OCI-M2 (cell line): Measurements from ENCODE around the gene CARD10.

ENCODE experiments used
- DNase-seq: peaks from one replicate; lab custom pipeline; 2025; ENCODE audit not compliant: unreplicated experiment; lab: John Stamatoyannopoulos, UW

The CARD10 gene

GRCh38 chr22:37442537-37442936, 76.7 kb downstream of the CARD10 start:
- DNase-seq = no peak

- no peak for DNase-seq
Measured at GRCh38 chr22:37442135-37442534, 77.1 kb downstream of the CARD10 start.

GRCh38 chr22:37440875-37441274, 78.3 kb downstream of the CARD10 start:
- DNase-seq = no peak
